HepG2 (cell line): Measurements from ENCODE around the gene CNGA3. TPM values are rescaled to one million over a fixed set of nuclear protein-coding genes. Genes with fewer than 3 reads are reported as not detected.

Experiments
- ATAC-seq: fragments of 200-7000 bp; cut with Tn5 transposase; 3 replicates; pipeline ENCODE4 v1.9.1; 2020; ENCODE audit warnings: mild to moderate bottlenecking, moderate library complexity
- BruUV-seq: library from RNA; stranded (reverse); fragments of 400-500 nt; replicated peaks from 2 replicates; lab custom pipeline; 2021; lab: Mats Ljungman, UMichigan
- CTCF ChIA-PET: fragments of 300-600 bp; formaldehyde crosslinking; extraction: SDS; loops from one replicate; lab custom pipeline; 2021; ENCODE audit warnings: low total read pairs, inconsistent platforms, low intra/inter-chr PET ratio; lab: Yijun Ruan, JAX
- POLR2A ChIA-PET: fragments of 350-600 bp; sonication (Branson Sonifier 250); formaldehyde crosslinking; loops from one replicate; lab custom pipeline; 2020; ENCODE audit warnings: antibody characterized with exemption, inconsistent platforms; lab: Yijun Ruan, JAX
- DNase-seq: peaks from one replicate; pipeline ENCODE4 v3.0.0-alpha.2; 2015; ENCODE audit warnings: low spot score
- FAIRE-seq: peaks from 3 replicates; lab custom pipeline; 2011; peaks lifted over from hg19 to GRCh38; lab: Jason Lieb, UNC
- H2AFZ ChIP-seq: one replicate; pipeline ENCODE4 v1.6.1; 2011; ENCODE audit warnings: low read length, inconsistent platforms
- H3K27ac ChIP-seq: fragments of 300-600 bp; 3 replicates; pipeline ENCODE4 v1.8.0; 2011; ENCODE audit warnings: mixed run types, mild to moderate bottlenecking, mixed read lengths, low read length, inconsistent platforms; ENCODE audit not compliant: insufficient read depth; ENCODE audit errors: extremely low read length
- H3K27me3 ChIP-seq, 2 experiments: fragments of 200-600 bp in 1 of 2; 2 replicates in 1 of 2; 3 replicates in 1 of 2; pipeline versions ENCODE4 v1.6.0 to v1.8.0; 2011; ENCODE audit warnings: low read length in 2 of 2, mild to moderate bottlenecking in 2 of 2, moderate library complexity in 2 of 2, inconsistent platforms in 1 of 2; ENCODE audit not compliant: insufficient read depth in 2 of 2, control insufficient read depth in 1 of 2
- H3K36me3 ChIP-seq, 2 experiments: fragments of 200-600 bp in 1 of 2; replicated peaks in 1 of 2; 2 replicates in 1 of 2; 3 replicates in 1 of 2; pipeline versions ENCODE4 v1.5.1 to v1.8.0; 2011; ENCODE audit warnings: low read length in 2 of 2, inconsistent platforms in 1 of 2; ENCODE audit not compliant: insufficient read depth in 2 of 2, control insufficient read depth in 1 of 2
- H3K4me1 ChIP-seq: 2 replicates; pipeline ENCODE4 v1.5.1; 2012; ENCODE audit warnings: low read length, inconsistent platforms; ENCODE audit not compliant: insufficient read depth
- H3K4me2 ChIP-seq: 2 replicates; pipeline ENCODE4 v1.6.0; 2011; ENCODE audit warnings: low read depth, low read length, inconsistent platforms
- H3K4me3 ChIP-seq, 3 experiments: fragments of 200-600 bp in 1 of 3; sonication (generic), shearing (Covaris generic) in 1 of 3; replicated peaks in 1 of 3; 2 replicates each; pipeline ENCODE4 v1.5.1; 2011 to 2016; ENCODE audit warnings: low read length in 3 of 3, inconsistent platforms in 2 of 3, low read depth in 2 of 3, mild to moderate bottlenecking in 2 of 3, control low read depth in 1 of 3, mixed read lengths in 1 of 3; ENCODE audit not compliant: insufficient read depth in 1 of 3
- H3K79me2 ChIP-seq: one replicate; pipeline ENCODE4 v1.6.1; 2011; ENCODE audit warnings: low read length, inconsistent platforms; ENCODE audit not compliant: insufficient read depth
- H3K9ac ChIP-seq: 2 replicates; pipeline ENCODE4 v1.6.0; 2011; ENCODE audit warnings: mild to moderate bottlenecking, low read depth, low read length, inconsistent platforms; ENCODE audit not compliant: insufficient read depth
- H3K9me3 ChIP-seq: 2 replicates; pipeline ENCODE4 v1.5.1; 2012; ENCODE audit warnings: mild to moderate bottlenecking, low read length
- H4K20me1 ChIP-seq: 2 replicates; pipeline ENCODE4 v1.6.0; 2011; ENCODE audit warnings: inconsistent platforms, mild to moderate bottlenecking, low read length, moderate library complexity; ENCODE audit not compliant: insufficient read depth
- ATM ChIP-seq: fragments of 450-650 bp; IDR thresholded peaks from 2 replicates; pipeline ENCODE4 v1.7.1; 2017; ENCODE audit warnings: mild to moderate bottlenecking, borderline replicate concordance
- CAMTA2 ChIP-seq: sonication (generic); formaldehyde crosslinking; IDR thresholded peaks from 2 replicates; pipeline ENCODE4 v1.4.0; 2020; ENCODE audit warnings: mild to moderate bottlenecking, missing genetic modification reagents, borderline replicate concordance
- CHCHD3 ChIP-seq: sonication (generic); formaldehyde crosslinking; IDR thresholded peaks from 2 replicates; pipeline ENCODE4 v1.8.0; 2022; ENCODE audit warnings: mild to moderate bottlenecking, missing genetic modification reagents, moderate library complexity
- ETV5 ChIP-seq: IDR thresholded peaks from 2 replicates; pipeline ENCODE4 v1.6.1; 2018; ENCODE audit warnings: missing biosample characterization, missing genetic modification reagents, inconsistent platforms, borderline replicate concordance
- FOSL2 ChIP-seq: sonication (generic); formaldehyde crosslinking; IDR thresholded peaks from 2 replicates; pipeline ENCODE4 v1.4.0; 2020; ENCODE audit warnings: missing genetic modification reagents
- IKZF1 ChIP-seq: fragments of 450-650 bp; IDR thresholded peaks from 2 replicates; pipeline ENCODE4 v1.7.1; 2016
- RAD21 ChIP-seq: fragments of 450-650 bp; formaldehyde crosslinking; IDR thresholded peaks from 2 replicates; pipeline ENCODE4 v1.5.0; 2020; ENCODE audit warnings: mild to moderate bottlenecking
- ZBTB21 ChIP-seq: sonication (generic); formaldehyde crosslinking; IDR thresholded peaks from 2 replicates; pipeline ENCODE4 v1.4.0; 2020; ENCODE audit warnings: missing genetic modification reagents
- ZNF230 ChIP-seq: sonication (generic); formaldehyde crosslinking; IDR thresholded peaks from 2 replicates; pipeline ENCODE4 v1.4.0; 2020; ENCODE audit warnings: mild to moderate bottlenecking, missing genetic modification reagents
- ZNF766 ChIP-seq: sonication (generic); formaldehyde crosslinking; IDR thresholded peaks from 2 replicates; pipeline ENCODE4 v1.5.0; 2020; ENCODE audit warnings: missing genetic modification reagents, borderline replicate concordance
- WGBS: methylation state at CpG from one replicate; pipeline ENCODE4 v1.1.6; 2017; ENCODE audit warnings: low lambda C conversion rate; 5-methylcytosine and 5-hydroxymethylcytosine counted together
- in situ Hi-C: cut with HindIII; loops from 2 replicates; pipeline ENCODE4 v1.10.0; 2017; ENCODE audit warnings: low pct_unique_long_range_greater_than_20kb; ENCODE audit not compliant: extremely low pct_ligation_motif_present
- intact Hi-C: fragments of 100-400 bp; cut with micrococcal nuclease; formaldehyde crosslinking; loops from one replicate; pipeline ENCODE4 v1.10.0; 2022; ENCODE audit not compliant: unreplicated experiment
- polyA plus RNA-seq, 8 experiments: library from polyadenylated mRNA; depleted of rRNA in 3 of 8; stranded (reverse) in 7 of 8; unstranded in 1 of 8; fragments of >200 nt; fragmentation: Illumina TruSeq in 4 of 8; extraction: Trizol in 4 of 8; gene quantifications; 2 replicates each; pipeline versions ENCODE4 v1.2.1 to v1.2.3, GENCODE V29; 2011 to 2016; ENCODE audit warnings: low read depth in 4 of 8, missing spikeins in 1 of 8, mixed read lengths in 1 of 8; ENCODE audit not compliant: insufficient read depth in 1 of 8
- total RNA-seq, 5 experiments: library from RNA; depleted of rRNA; stranded (reverse); fragments of >200 nt; fragmentation: Illumina TruSeq; extraction: Trizol; gene quantifications; 2 replicates each; pipeline ENCODE4 v1.2.3, GENCODE V29; 2016; ENCODE audit warnings: low read depth in 1 of 5
- TF ChIP-seq, protein P1 (sequence below): sonication (generic); formaldehyde crosslinking; IDR thresholded peaks from 2 replicates; pipeline ENCODE4 v1.4.0; 2020; ENCODE audit warnings: missing genetic modification reagents
- TF ChIP-seq, protein P2 (sequence below): sonication (generic); formaldehyde crosslinking; conservative IDR thresholded peaks from 2 replicates; pipeline ENCODE4 v1.4.0; 2020; ENCODE audit warnings: missing genetic modification reagents
- TF ChIP-seq, protein P3 (sequence below): sonication (generic); formaldehyde crosslinking; IDR thresholded peaks from 2 replicates; pipeline ENCODE4 v1.4.0; 2020; ENCODE audit warnings: missing genetic modification reagents, borderline replicate concordance
- TF ChIP-seq, protein P4 (sequence below): sonication (generic); formaldehyde crosslinking; IDR thresholded peaks from 2 replicates; pipeline ENCODE4 v1.8.0; 2023; ENCODE audit warnings: mild to moderate bottlenecking, missing genetic modification reagents
- TF ChIP-seq, protein P5 (sequence below): sonication (generic); formaldehyde crosslinking; IDR thresholded peaks from 2 replicates; pipeline ENCODE4 v1.8.1; 2023; ENCODE audit warnings: mild to moderate bottlenecking, moderate library complexity, missing genetic modification reagents

Gene CNGA3
- total and polyA plus RNA-seq, 2 of the 13 experiments (the other 11 are each of a cell fraction or from before 2014, with no cell fraction given): not detected

DNA sequence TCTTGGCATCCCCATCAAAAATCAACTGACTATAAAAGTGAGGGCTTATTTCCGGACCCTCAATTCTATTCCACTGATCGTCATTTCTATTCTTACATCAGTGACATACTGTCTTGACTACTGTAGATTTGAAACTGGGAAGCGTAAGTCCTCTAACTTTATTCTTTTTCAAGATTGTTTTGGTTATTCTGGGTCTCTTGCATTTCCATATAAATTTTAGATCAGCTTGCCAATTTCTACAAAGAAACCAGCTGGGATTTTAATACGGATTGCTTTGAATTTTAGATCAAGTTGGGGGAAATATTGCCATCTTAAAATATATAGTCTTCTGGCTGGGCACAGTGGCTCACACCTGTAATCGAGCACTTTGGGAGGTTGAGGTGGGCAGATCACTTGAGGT lies 80.5 kb downstream of the CNGA3 start:
- no peak overlapping the region for H3K27ac ChIP-seq
- intact Hi-C loops: no loop called here
- no peaks in the 10 kb centered on the region for H4K20me1 ChIP-seq
- no peak overlapping the region for H3K4me2 ChIP-seq
- no peak for DNase-seq
- H3K27me3 ChIP-seq: peaks cover 0 to 21% of the 10 kb centered on the region in 2 experiments; a peak in 3 of 5 replicates
- no peaks in the 10 kb centered on the region for H3K79me2 ChIP-seq
- CTCF ChIA-PET: no interaction called here
- H3K4me3 ChIP-seq: no peak overlapping the region
- no TSS peak for BruUV-seq
- POLR2A ChIA-PET: no interaction called here
- peaks cover 7% of the 10 kb centered on the region; the same call in 1 of the 2 replicates for H3K9me3 ChIP-seq
- no peak for ATAC-seq
- in situ Hi-C loops: no loop called here
- no peak for FAIRE-seq
- no peaks in the 10 kb centered on the region for H3K36me3 ChIP-seq
- 6% methylated on average over 5 of the region's 5 CpGs for WGBS
- no peak overlapping the region for H3K9ac ChIP-seq
- H3K4me1 ChIP-seq: no peaks in the 10 kb centered on the region
- no peak overlapping the region for H2AFZ ChIP-seq
- TF ChIP-seq, protein P1, sequence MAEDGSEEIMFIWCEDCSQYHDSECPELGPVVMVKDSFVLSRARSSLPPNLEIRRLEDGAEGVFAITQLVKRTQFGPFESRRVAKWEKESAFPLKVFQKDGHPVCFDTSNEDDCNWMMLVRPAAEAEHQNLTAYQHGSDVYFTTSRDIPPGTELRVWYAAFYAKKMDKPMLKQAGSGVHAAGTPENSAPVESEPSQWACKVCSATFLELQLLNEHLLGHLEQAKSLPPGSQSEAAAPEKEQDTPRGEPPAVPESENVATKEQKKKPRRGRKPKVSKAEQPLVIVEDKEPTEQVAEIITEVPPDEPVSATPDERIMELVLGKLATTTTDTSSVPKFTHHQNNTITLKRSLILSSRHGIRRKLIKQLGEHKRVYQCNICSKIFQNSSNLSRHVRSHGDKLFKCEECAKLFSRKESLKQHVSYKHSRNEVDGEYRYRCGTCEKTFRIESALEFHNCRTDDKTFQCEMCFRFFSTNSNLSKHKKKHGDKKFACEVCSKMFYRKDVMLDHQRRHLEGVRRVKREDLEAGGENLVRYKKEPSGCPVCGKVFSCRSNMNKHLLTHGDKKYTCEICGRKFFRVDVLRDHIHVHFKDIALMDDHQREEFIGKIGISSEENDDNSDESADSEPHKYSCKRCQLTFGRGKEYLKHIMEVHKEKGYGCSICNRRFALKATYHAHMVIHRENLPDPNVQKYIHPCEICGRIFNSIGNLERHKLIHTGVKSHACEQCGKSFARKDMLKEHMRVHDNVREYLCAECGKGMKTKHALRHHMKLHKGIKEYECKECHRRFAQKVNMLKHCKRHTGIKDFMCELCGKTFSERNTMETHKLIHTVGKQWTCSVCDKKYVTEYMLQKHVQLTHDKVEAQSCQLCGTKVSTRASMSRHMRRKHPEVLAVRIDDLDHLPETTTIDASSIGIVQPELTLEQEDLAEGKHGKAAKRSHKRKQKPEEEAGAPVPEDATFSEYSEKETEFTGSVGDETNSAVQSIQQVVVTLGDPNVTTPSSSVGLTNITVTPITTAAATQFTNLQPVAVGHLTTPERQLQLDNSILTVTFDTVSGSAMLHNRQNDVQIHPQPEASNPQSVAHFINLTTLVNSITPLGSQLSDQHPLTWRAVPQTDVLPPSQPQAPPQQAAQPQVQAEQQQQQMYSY (CRISPR knock-in tag): no peak
- no peak for TF ChIP-seq CAMTA2 (CRISPR knock-in tag)
- TF ChIP-seq, protein P2, sequence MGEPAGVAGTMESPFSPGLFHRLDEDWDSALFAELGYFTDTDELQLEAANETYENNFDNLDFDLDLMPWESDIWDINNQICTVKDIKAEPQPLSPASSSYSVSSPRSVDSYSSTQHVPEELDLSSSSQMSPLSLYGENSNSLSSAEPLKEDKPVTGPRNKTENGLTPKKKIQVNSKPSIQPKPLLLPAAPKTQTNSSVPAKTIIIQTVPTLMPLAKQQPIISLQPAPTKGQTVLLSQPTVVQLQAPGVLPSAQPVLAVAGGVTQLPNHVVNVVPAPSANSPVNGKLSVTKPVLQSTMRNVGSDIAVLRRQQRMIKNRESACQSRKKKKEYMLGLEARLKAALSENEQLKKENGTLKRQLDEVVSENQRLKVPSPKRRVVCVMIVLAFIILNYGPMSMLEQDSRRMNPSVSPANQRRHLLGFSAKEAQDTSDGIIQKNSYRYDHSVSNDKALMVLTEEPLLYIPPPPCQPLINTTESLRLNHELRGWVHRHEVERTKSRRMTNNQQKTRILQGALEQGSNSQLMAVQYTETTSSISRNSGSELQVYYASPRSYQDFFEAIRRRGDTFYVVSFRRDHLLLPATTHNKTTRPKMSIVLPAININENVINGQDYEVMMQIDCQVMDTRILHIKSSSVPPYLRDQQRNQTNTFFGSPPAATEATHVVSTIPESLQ (CRISPR knock-in tag): no peak
- TF ChIP-seq ETV5 (CRISPR knock-in tag): no peak
- TF ChIP-seq, protein P3, sequence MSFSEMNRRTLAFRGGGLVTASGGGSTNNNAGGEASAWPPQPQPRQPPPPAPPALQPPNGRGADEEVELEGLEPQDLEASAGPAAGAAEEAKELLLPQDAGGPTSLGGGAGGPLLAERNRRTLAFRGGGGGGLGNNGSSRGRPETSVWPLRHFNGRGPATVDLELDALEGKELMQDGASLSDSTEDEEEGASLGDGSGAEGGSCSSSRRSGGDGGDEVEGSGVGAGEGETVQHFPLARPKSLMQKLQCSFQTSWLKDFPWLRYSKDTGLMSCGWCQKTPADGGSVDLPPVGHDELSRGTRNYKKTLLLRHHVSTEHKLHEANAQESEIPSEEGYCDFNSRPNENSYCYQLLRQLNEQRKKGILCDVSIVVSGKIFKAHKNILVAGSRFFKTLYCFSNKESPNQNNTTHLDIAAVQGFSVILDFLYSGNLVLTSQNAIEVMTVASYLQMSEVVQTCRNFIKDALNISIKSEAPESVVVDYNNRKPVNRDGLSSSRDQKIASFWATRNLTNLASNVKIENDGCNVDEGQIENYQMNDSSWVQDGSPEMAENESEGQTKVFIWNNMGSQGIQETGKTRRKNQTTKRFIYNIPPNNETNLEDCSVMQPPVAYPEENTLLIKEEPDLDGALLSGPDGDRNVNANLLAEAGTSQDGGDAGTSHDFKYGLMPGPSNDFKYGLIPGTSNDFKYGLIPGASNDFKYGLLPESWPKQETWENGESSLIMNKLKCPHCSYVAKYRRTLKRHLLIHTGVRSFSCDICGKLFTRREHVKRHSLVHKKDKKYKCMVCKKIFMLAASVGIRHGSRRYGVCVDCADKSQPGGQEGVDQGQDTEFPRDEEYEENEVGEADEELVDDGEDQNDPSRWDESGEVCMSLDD: no peak
- TF ChIP-seq RAD21 (CRISPR knock-in tag): no peak
- TF ChIP-seq FOSL2: no peak
- TF ChIP-seq, protein P4, sequence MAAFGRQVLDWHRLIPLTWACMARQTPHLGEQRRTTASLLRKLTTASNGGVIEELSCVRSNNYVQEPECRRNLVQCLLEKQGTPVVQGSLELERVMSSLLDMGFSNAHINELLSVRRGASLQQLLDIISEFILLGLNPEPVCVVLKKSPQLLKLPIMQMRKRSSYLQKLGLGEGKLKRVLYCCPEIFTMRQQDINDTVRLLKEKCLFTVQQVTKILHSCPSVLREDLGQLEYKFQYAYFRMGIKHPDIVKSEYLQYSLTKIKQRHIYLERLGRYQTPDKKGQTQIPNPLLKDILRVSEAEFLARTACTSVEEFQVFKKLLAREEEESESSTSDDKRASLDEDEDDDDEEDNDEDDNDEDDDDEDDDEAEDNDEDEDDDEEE (CRISPR knock-in tag): no peak
- no peak for TF ChIP-seq ZBTB21 (CRISPR knock-in tag)
- TF ChIP-seq IKZF1: no peak
- TF ChIP-seq, protein P5, sequence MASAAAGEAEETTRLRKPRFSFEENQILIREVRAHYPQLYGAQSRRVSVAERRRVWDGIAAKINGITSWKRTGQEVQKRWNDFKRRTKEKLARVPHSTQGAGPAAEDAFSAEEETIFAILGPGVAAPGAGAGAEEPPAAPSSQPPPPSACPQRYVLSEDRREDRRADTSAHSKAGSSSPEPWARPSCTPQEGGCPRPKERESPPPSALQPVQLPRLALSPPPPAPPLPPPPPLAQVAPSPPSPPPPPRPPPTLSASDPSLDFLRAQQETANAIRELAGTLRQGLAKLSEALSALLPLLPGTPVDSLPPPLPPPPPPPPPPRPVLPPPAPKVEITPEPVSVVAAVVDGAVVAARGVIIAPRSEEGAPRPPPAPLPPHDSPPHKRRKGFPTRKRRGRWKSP: no peak
- TF ChIP-seq ZNF230: no peak
- TF ChIP-seq ATM: no peak
- no peak for TF ChIP-seq ZNF766 (CRISPR knock-in tag)
- no peak for TF ChIP-seq CHCHD3 (CRISPR knock-in tag)
